GM12878 (cell line): Measurements from ENCODE around the gene CTNNBIP1. TPM values are rescaled to one million over a fixed set of nuclear protein-coding genes. Genes with fewer than 3 reads are reported as not detected.

ENCODE experiments used
- ATAC-seq: fragments of 200-7000 bp; cut with Tn5 transposase; 3 replicates; pipeline ENCODE4 v1.9.1; 2020; ENCODE audit warnings: mild to moderate bottlenecking, moderate library complexity
- BruUV-seq: library from RNA; stranded (reverse); fragments of 400-500 nt; replicated peaks from 2 replicates; lab custom pipeline; 2021; lab: Mats Ljungman, UMichigan
- CTCF ChIA-PET: fragments of 300-600 bp; sonication (Branson Sonifier 250); formaldehyde crosslinking; extraction: SDS; loops from one replicate; lab custom pipeline; 2021; ENCODE audit warnings: inconsistent platforms; lab: Yijun Ruan, JAX
- POLR2A ChIA-PET: fragments of 350-600 bp; formaldehyde crosslinking; extraction: SDS; loops from one replicate; lab custom pipeline; 2021; ENCODE audit warnings: inconsistent platforms; lab: Charles Lee
- RAD21 ChIA-PET: fragments of 300-600 bp; sonication (Branson Sonifier 250); formaldehyde crosslinking; loops from one replicate; lab custom pipeline; 2023; ENCODE audit warnings: antibody characterized with exemption; ENCODE audit not compliant: unreplicated experiment; lab: Charles Lee
- SMC1A ChIA-PET: fragments of 300-600 bp; sonication (Branson Sonifier 250); formaldehyde crosslinking; loops from one replicate; lab custom pipeline; 2023; ENCODE audit not compliant: unreplicated experiment, uncharacterized antibody; lab: Charles Lee
- DNase-seq: peaks from one replicate; pipeline ENCODE4 v3.0.0-alpha.2; 2011; ENCODE audit warnings: low read depth, low spot score
- FAIRE-seq: peaks from 3 replicates; lab custom pipeline; 2011; peaks lifted over from hg19 to GRCh38; lab: Jason Lieb, UNC
- H2AFZ ChIP-seq: 2 replicates; pipeline ENCODE4 v1.6.0; 2011; ENCODE audit warnings: low read depth, low read length, control low read depth; ENCODE audit not compliant: control insufficient read depth
- H3K27ac ChIP-seq: 2 replicates; pipeline ENCODE4 v1.5.1; 2011; ENCODE audit warnings: control low read depth; ENCODE audit not compliant: control insufficient read depth, insufficient read depth
- H3K27me3 ChIP-seq, 2 experiments: replicated peaks in 1 of 2; 2 replicates each; pipeline versions ENCODE4 v1.6.0 to v1.6.1; 2011; ENCODE audit warnings: low read length in 1 of 2; ENCODE audit not compliant: control insufficient read depth in 2 of 2, insufficient read depth in 2 of 2
- H3K36me3 ChIP-seq, 2 experiments: 2 replicates each; pipeline ENCODE4 v1.5.1; 2011; ENCODE audit warnings: low read length in 1 of 2; ENCODE audit not compliant: control insufficient read depth in 2 of 2, insufficient read depth in 2 of 2
- H3K4me1 ChIP-seq: 2 replicates; pipeline ENCODE4 v1.6.1; 2011; ENCODE audit warnings: mild to moderate bottlenecking, low read length, moderate library complexity, mixed read lengths; ENCODE audit not compliant: control insufficient read depth, insufficient read depth
- H3K4me2 ChIP-seq: 2 replicates; pipeline ENCODE4 v1.6.0; 2011; ENCODE audit warnings: control low read depth; ENCODE audit not compliant: control insufficient read depth, insufficient read depth
- H3K4me3 ChIP-seq: fragments of 200-600 bp; sonication (generic); 2 replicates; pipeline ENCODE4 v1.5.1; 2016
- H3K79me2 ChIP-seq: 2 replicates; pipeline ENCODE4 v1.6.0; 2011; ENCODE audit warnings: low read length; ENCODE audit not compliant: control insufficient read depth, insufficient read depth
- H3K9ac ChIP-seq: 2 replicates; pipeline ENCODE4 v1.8.0; 2011; ENCODE audit warnings: low read length, control low read depth, mixed read lengths; ENCODE audit not compliant: control insufficient read depth, insufficient read depth
- H3K9me3 ChIP-seq: replicated peaks from 3 replicates; pipeline ENCODE4 v1.5.1; 2011; ENCODE audit warnings: mild to moderate bottlenecking, low read length; ENCODE audit not compliant: control insufficient read depth, insufficient read depth
- H4K20me1 ChIP-seq: 2 replicates; pipeline ENCODE4 v1.6.0; 2011; ENCODE audit not compliant: control insufficient read depth, insufficient read depth
- BCL3 ChIP-seq: IDR thresholded peaks from 2 replicates; pipeline ENCODE4 v1.6.1; 2011; ENCODE audit warnings: borderline replicate concordance, low read depth, mild to moderate bottlenecking, moderate library complexity, low read length; ENCODE audit not compliant: insufficient read depth, poor library complexity, severe bottlenecking
- CBFB ChIP-seq: IDR thresholded peaks from 2 replicates; pipeline ENCODE4 v1.6.1; 2016; ENCODE audit warnings: antibody characterized with exemption, low read depth
- ETV6 ChIP-seq, 2 experiments: fragments of 450-650 bp in 1 of 2; IDR thresholded peaks in 1 of 2; conservative IDR thresholded peaks in 1 of 2; 2 replicates each; pipeline ENCODE4 v1.6.1; 2014; ENCODE audit warnings: antibody characterized with exemption in 1 of 2, borderline replicate concordance in 1 of 2, low read depth in 1 of 2, mild to moderate bottlenecking in 1 of 2, moderate library complexity in 1 of 2
- FOS ChIP-seq: IDR thresholded peaks from 3 replicates; pipeline ENCODE4 v1.6.1; 2011; ENCODE audit warnings: borderline replicate concordance; ENCODE audit not compliant: insufficient read length; ENCODE audit errors: extremely low read depth
- NFIC ChIP-seq: IDR thresholded peaks from 2 replicates; pipeline ENCODE4 v1.6.1; 2012; ENCODE audit warnings: low read depth, mild to moderate bottlenecking, inconsistent platforms, low read length, moderate library complexity
- POLR2A ChIP-seq: IDR thresholded peaks from 2 replicates; pipeline ENCODE4 v1.6.1; 2011; ENCODE audit warnings: low read depth, mild to moderate bottlenecking, low read length
- POLR2AphosphoS2 ChIP-seq: IDR thresholded peaks from 2 replicates; pipeline ENCODE4 v1.6.1; 2011; ENCODE audit warnings: low read depth, mild to moderate bottlenecking, low read length, improper control_type of control experiment, moderate library complexity
- SMAD1 ChIP-seq: fragments of 450-650 bp; IDR thresholded peaks from 2 replicates; pipeline ENCODE4 v1.6.1; 2018; ENCODE audit warnings: mild to moderate bottlenecking, low read depth; ENCODE audit not compliant: partially characterized antibody
- USF1 ChIP-seq: IDR thresholded peaks from 2 replicates; pipeline ENCODE4 v1.6.1; 2011; ENCODE audit warnings: borderline replicate concordance, low read depth, mild to moderate bottlenecking, moderate library complexity, mixed read lengths, low read length; ENCODE audit not compliant: insufficient read depth; ENCODE audit errors: extremely low read length
- YY1 ChIP-seq: IDR thresholded peaks from 2 replicates; pipeline ENCODE4 v1.6.1; 2011; ENCODE audit warnings: low read depth, mild to moderate bottlenecking, low read length
- ZNF207 ChIP-seq: fragments of 450-650 bp; IDR thresholded peaks from 2 replicates; pipeline ENCODE4 v1.6.1; 2014; ENCODE audit warnings: antibody characterized with exemption, mild to moderate bottlenecking, borderline replicate concordance
- WGBS: methylation state at CpG from one replicate; pipeline ENCODE4 v1.1.6; 2016; ENCODE audit warnings: low lambda C conversion rate; ENCODE audit not compliant: insufficient replicate concordance, insufficient coverage; ENCODE audit errors: missing lambda C conversion rate; 5-methylcytosine and 5-hydroxymethylcytosine counted together
- in situ Hi-C: fragments of 300-500 bp; cut with MboI; formaldehyde crosslinking; loops from 9 replicates; pipeline ENCODE4 v1.14.3; 2018; ENCODE audit warnings: mixed read lengths
- intact Hi-C: fragments of 100-400 bp; cut with micrococcal nuclease; formaldehyde crosslinking; loops from one replicate; pipeline ENCODE4 v1.14.2; 2022; ENCODE audit not compliant: unreplicated experiment
- polyA plus RNA-seq, 11 experiments: library from polyadenylated mRNA; depleted of rRNA in 4 of 11; unstranded in 6 of 11; stranded (reverse) in 5 of 11; fragments of >200 nt; fragmentation: Nextera tagmentation in 4 of 11; fragmentation: Illumina TruSeq in 1 of 11; extraction: Ambion mirVana in 4 of 11; extraction: Trizol in 1 of 11; gene quantifications; 1 replicate in 1 of 11; 2 replicates in 10 of 11; pipeline versions ENCODE4 v1.2.1 to v1.2.3, GENCODE V29; 2011 to 2016; ENCODE audit warnings: inconsistent platforms in 2 of 11, missing spikeins in 2 of 11, low read depth in 1 of 11
- total RNA-seq, 4 experiments: library from RNA; depleted of rRNA in 3 of 4; stranded (reverse); fragments of >200 nt in 3 of 4; fragmentation: Illumina TruSeq in 1 of 4; extraction: Trizol in 1 of 4; gene quantifications; 2 replicates each; pipeline versions ENCODE4 v1.2.1 to v1.2.3, GENCODE V29; 2013 to 2021
- TF ChIP-seq, protein P1 (sequence below): fragments of 450-650 bp; IDR thresholded peaks from 2 replicates; pipeline ENCODE4 v1.6.1; 2017; ENCODE audit warnings: antibody characterized with exemption, mild to moderate bottlenecking, moderate library complexity
- TF ChIP-seq, protein P2 (sequence below): fragments of 450-650 bp; IDR thresholded peaks from 2 replicates; pipeline ENCODE4 v1.6.1; 2016; ENCODE audit warnings: mild to moderate bottlenecking

The CTNNBIP1 gene
- total and polyA plus RNA-seq, 10 of the 15 experiments (the other 5 are each of a cell fraction or from before 2014, with no cell fraction given) = 0.42 to 31.8 (median 10.8) TPM

DNA sequence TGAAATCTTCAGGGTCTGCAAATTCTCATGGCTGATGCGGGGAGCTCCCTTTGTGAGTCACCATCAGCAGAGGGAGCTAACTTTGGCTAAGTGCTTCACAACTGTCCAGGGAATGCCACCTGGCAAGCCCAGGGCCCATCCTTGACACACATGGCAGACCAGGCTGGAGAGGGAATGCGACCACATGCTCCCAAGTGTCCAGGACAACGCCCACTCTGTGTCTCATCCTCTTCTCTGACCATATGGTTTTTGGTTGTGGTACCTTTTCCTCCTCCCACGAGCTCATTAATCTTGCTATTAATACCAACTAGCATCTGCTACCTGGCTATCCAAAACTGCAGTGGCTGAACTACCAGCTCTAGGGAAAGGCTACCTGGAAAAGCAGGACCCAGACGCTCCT lies 49.2 kb downstream of the CTNNBIP1 start:
- Histone ChIP-seq H3K4me1 (peaks cover 32% of the 10 kb centered on the region), H3K9ac (no peak overlapping the region), H3K27me3 (no peaks in the 10 kb centered on the region), H3K27ac (no peak overlapping the region), H3K79me2 (no peaks in the 10 kb centered on the region), H2AFZ (no peak overlapping the region), H3K4me2 (no peak overlapping the region), H4K20me1 (no peaks in the 10 kb centered on the region), H3K4me3 (no peak overlapping the region), H3K9me3 (no peaks in the 10 kb centered on the region), H3K36me3 (peaks cover 0 to 3% of the 10 kb centered on the region in 2 experiments; a peak in 1 of 4 replicates)
- POLR2A ChIA-PET = interaction anchor here (0.8 kb wide), 1 partner anchor 28 kb away, joined by 3 read pairs; no protein-coding TSS in a partner anchor
- FAIRE-seq = no peak
- in situ Hi-C loops = no loop called here
- ATAC-seq = no peak
- TF ChIP-seq ZNF207 (no peak), POLR2A (no peak), BCL3 (no peak), CBFB (no peak), SMAD1 (no peak), NFIC (no peak), POLR2AphosphoS2 (no peak), YY1 (no peak), FOS (no peak), ETV6 (conservative IDR thresholded peaks at IDR 0.05 in 1 of 2, IDR thresholded peaks at IDR 0.05 in 1 of 2; ENCODE audit: borderline replicate concordance in 1 of 2, low read depth in 1 of 2) (no peak), USF1 (no peak)
- TF ChIP-seq, protein P1, sequence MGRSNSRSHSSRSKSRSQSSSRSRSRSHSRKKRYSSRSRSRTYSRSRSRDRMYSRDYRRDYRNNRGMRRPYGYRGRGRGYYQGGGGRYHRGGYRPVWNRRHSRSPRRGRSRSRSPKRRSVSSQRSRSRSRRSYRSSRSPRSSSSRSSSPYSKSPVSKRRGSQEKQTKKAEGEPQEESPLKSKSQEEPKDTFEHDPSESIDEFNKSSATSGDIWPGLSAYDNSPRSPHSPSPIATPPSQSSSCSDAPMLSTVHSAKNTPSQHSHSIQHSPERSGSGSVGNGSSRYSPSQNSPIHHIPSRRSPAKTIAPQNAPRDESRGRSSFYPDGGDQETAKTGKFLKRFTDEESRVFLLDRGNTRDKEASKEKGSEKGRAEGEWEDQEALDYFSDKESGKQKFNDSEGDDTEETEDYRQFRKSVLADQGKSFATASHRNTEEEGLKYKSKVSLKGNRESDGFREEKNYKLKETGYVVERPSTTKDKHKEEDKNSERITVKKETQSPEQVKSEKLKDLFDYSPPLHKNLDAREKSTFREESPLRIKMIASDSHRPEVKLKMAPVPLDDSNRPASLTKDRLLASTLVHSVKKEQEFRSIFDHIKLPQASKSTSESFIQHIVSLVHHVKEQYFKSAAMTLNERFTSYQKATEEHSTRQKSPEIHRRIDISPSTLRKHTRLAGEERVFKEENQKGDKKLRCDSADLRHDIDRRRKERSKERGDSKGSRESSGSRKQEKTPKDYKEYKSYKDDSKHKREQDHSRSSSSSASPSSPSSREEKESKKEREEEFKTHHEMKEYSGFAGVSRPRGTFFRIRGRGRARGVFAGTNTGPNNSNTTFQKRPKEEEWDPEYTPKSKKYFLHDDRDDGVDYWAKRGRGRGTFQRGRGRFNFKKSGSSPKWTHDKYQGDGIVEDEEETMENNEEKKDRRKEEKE = no peak
- TF ChIP-seq, protein P2, sequence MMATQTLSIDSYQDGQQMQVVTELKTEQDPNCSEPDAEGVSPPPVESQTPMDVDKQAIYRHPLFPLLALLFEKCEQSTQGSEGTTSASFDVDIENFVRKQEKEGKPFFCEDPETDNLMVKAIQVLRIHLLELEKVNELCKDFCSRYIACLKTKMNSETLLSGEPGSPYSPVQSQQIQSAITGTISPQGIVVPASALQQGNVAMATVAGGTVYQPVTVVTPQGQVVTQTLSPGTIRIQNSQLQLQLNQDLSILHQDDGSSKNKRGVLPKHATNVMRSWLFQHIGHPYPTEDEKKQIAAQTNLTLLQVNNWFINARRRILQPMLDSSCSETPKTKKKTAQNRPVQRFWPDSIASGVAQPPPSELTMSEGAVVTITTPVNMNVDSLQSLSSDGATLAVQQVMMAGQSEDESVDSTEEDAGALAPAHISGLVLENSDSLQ = no peak
- no TSS peak for BruUV-seq
- no peak for DNase-seq
- SMC1A ChIA-PET = interaction anchor here (1.0 to 16.6 kb wide), 3 partner anchors 11 to 245 kb away, joined by 3 to 428 read pairs (median 3); no protein-coding TSS in a partner anchor
- RAD21 ChIA-PET = interaction anchor here (0.6 to 7.1 kb wide), 6 partner anchors 8 to 1076 kb away, joined by 3 to 174 read pairs (median 3); no protein-coding TSS in a partner anchor
- 70% methylated on average over 5 of the region's 5 CpGs for WGBS
- CTCF ChIA-PET = interaction anchor here (0.6 to 19.1 kb wide), 10 partner anchors 10 to 381 kb away, joined by 3 to 562 read pairs (median 4); partner anchors contain the start of gene KIF1B
- intact Hi-C loops = loop anchor here (10.0 kb wide), 1 partner anchor 366 kb away; no protein-coding TSS in a partner anchor
